Measurements from ENCODE around the gene ENOSF1. TPM values are rescaled to one million over a fixed set of nuclear protein-coding genes. Genes with fewer than 3 reads are reported as not detected.

Gene ENOSF1
- polyA plus RNA-seq, 6 donors from 2014 or later, result 0.53 to 6.6 (median 1.3) TPM

GRCh38 chr18:717003-717402 lies 4.6 kb upstream of the ENOSF1 start:
- Mint-ChIP-seq H3K4me3 (no peak overlapping the region), H3K36me3 (no peaks in the 10 kb centered on the region), H3K27ac (peak overlapping the region in 1 of 6 donors; percentile 76), H3K9me3 (peaks cover 0 to 7% (median 0%) of the 10 kb centered on the region in 7 donors), H3K27me3 (peaks cover 0 to 5% (median 0%) of the 10 kb centered on the region in 3 donors), H3K4me1 (peaks cover 0 to 1% (median under 1%) of the 10 kb centered on the region in 3 donors)
- no peak for DNase-seq
- ATAC-seq (ENCODE audit: low read depth in 2 of 2), result no peak

- no peak overlapping the region for H3K27ac Mint-ChIP-seq
- peaks cover 6 to 12% (median 12%) of the 10 kb centered on the region in 3 donors for H3K4me1 Mint-ChIP-seq
- H3K27me3 Mint-ChIP-seq, result peaks cover 2 to 13% (median 10%) of the 10 kb centered on the region in 3 donors
- DNase-seq (no peak), ATAC-seq (ENCODE audit: low read depth in 2 of 2) (no peak)
- no peaks in the 10 kb centered on the region for H3K36me3 Mint-ChIP-seq
- H3K9me3 Mint-ChIP-seq, result peaks cover 0 to 7% (median 0%) of the 10 kb centered on the region in 7 donors
- H3K4me3 Mint-ChIP-seq, result no peak overlapping the region
These were observed 3.2 kb upstream of the ENOSF1 start for GRCh38 chr18:715626-716025.

- H3K27ac Mint-ChIP-seq, result no peak overlapping the region
- H3K9me3 Mint-ChIP-seq, result peaks cover 0 to 7% (median 0%) of the 10 kb centered on the region in 7 donors
- peaks cover 17 to 25% (median 24%) of the 10 kb centered on the region in 3 donors for H3K27me3 Mint-ChIP-seq
- DNase-seq (no peak), ATAC-seq (ENCODE audit: low read depth in 2 of 2) (no peak)
- peaks cover 10 to 12% (median 12%) of the 10 kb centered on the region in 3 donors for H3K4me1 Mint-ChIP-seq
- H3K4me3 Mint-ChIP-seq, result peak overlapping the region in 4 of 8 donors; percentile 6 to 88 (median 27)
- peaks cover 0 to 13% of the 10 kb centered on the region in 2 donors for H3K36me3 Mint-ChIP-seq
These were observed 683 bp upstream of the ENOSF1 start for GRCh38 chr18:713135-713490.

- DNase-seq (peak; percentile 58), ATAC-seq (ENCODE audit: low read depth in 2 of 2) (peak; percentile 78 to 82)
- peaks cover 17 to 24% (median 21%) of the 10 kb centered on the region in 3 donors for H3K27me3 Mint-ChIP-seq
- H3K27ac Mint-ChIP-seq, result peak overlapping the region in 5 of 6 donors; percentile 30 to 93 (median 85)
- peaks cover 0 to 7% (median 0%) of the 10 kb centered on the region in 7 donors for H3K9me3 Mint-ChIP-seq
- peak overlapping the region; percentile 69 to 92 (median 86) for H3K4me3 Mint-ChIP-seq
- peaks cover 10 to 12% (median 12%) of the 10 kb centered on the region in 3 donors for H3K4me1 Mint-ChIP-seq
- peaks cover 0 to 13% of the 10 kb centered on the region in 2 donors for H3K36me3 Mint-ChIP-seq
These were observed 601 bp downstream of the ENOSF1 start for GRCh38 chr18:711657-712400.

GRCh38 chr18:711310-711656 lies 1.1 kb downstream of the ENOSF1 start:
- DNase-seq, result no peak
- H3K9me3 Mint-ChIP-seq, result peaks cover 0 to 7% (median 0%) of the 10 kb centered on the region in 7 donors
- peaks cover 0 to 13% of the 10 kb centered on the region in 2 donors for H3K36me3 Mint-ChIP-seq
- peaks cover 17 to 24% (median 20%) of the 10 kb centered on the region in 3 donors for H3K27me3 Mint-ChIP-seq
- H3K27ac Mint-ChIP-seq, result peak overlapping the region in 5 of 6 donors; percentile 30 to 93 (median 85)
- peaks cover 10 to 12% (median 12%) of the 10 kb centered on the region in 3 donors for H3K4me1 Mint-ChIP-seq
- ATAC-seq (ENCODE audit: low read depth in 2 of 2), result no peak
- peak overlapping the region; percentile 69 to 92 (median 86) for H3K4me3 Mint-ChIP-seq

- no peak for DNase-seq
- no peak for ATAC-seq (ENCODE audit: low read depth in 2 of 2)
- Mint-ChIP-seq H3K27me3 (peaks cover 17 to 24% (median 20%) of the 10 kb centered on the region in 3 donors), H3K4me1 (peaks cover 10 to 12% (median 12%) of the 10 kb centered on the region in 3 donors), H3K27ac (peak overlapping the region in 4 of 6 donors; percentile 24 to 78 (median 41)), H3K4me3 (peak overlapping the region in 5 of 8 donors; percentile 69 to 92 (median 84)), H3K9me3 (peaks cover 0 to 7% (median 0%) of the 10 kb centered on the region in 7 donors), H3K36me3 (peaks cover 0 to 13% of the 10 kb centered on the region in 2 donors)
These were observed 1.8 kb downstream of the ENOSF1 start for GRCh38 chr18:710418-711300.

GRCh38 chr18:709771-710170 lies 2.7 kb downstream of the ENOSF1 start:
- no peak overlapping the region for H3K4me3 Mint-ChIP-seq
- H3K4me1 Mint-ChIP-seq, result peaks cover 10 to 12% (median 12%) of the 10 kb centered on the region in 3 donors
- ATAC-seq (ENCODE audit: low read depth in 2 of 2) (no peak), DNase-seq (no peak)
- H3K27ac Mint-ChIP-seq, result no peak overlapping the region
- H3K9me3 Mint-ChIP-seq, result peaks cover 0 to 7% (median 0%) of the 10 kb centered on the region in 7 donors
- peaks cover 0 to 13% of the 10 kb centered on the region in 2 donors for H3K36me3 Mint-ChIP-seq
- peaks cover 17 to 24% (median 20%) of the 10 kb centered on the region in 3 donors for H3K27me3 Mint-ChIP-seq

- Mint-ChIP-seq H3K4me3 (no peak overlapping the region), H3K27me3 (peaks cover 17 to 24% (median 20%) of the 10 kb centered on the region in 3 donors), H3K9me3 (peaks cover 0 to 1% (median 0%) of the 10 kb centered on the region in 7 donors), H3K4me1 (peaks cover 10 to 12% (median 12%) of the 10 kb centered on the region in 3 donors), H3K36me3 (peaks cover 0 to 13% of the 10 kb centered on the region in 2 donors), H3K27ac (peak overlapping the region in 1 of 6 donors; percentile 73)
- no peak for ATAC-seq (ENCODE audit: low read depth in 2 of 2)
- no peak for DNase-seq
These were observed 4.3 kb downstream of the ENOSF1 start for GRCh38 chr18:708096-708495.

GRCh38 chr18:706405-706804 lies 6.0 kb downstream of the ENOSF1 start:
- peak overlapping the region in 1 of 6 donors; percentile 27 for H3K27ac Mint-ChIP-seq
- no peak for DNase-seq
- no peak for ATAC-seq (ENCODE audit: low read depth in 2 of 2)
- peaks cover 4 to 8% (median 6%) of the 10 kb centered on the region in 3 donors for H3K4me1 Mint-ChIP-seq
- peaks cover 17 to 20% (median 17%) of the 10 kb centered on the region in 3 donors for H3K27me3 Mint-ChIP-seq
- no peak overlapping the region for H3K4me3 Mint-ChIP-seq
- peaks cover 0 to 13% of the 10 kb centered on the region in 2 donors for H3K36me3 Mint-ChIP-seq
- peaks cover 0 to 1% (median 0%) of the 10 kb centered on the region in 7 donors for H3K9me3 Mint-ChIP-seq

- Mint-ChIP-seq H3K4me1 (peaks cover 0 to under 1% (median 0%) of the 10 kb centered on the region in 3 donors), H3K36me3 (peaks cover 0 to 3% of the 10 kb centered on the region in 2 donors), H3K27ac (no peak overlapping the region), H3K4me3 (no peak overlapping the region), H3K27me3 (peaks cover 1 to 3% (median 2%) of the 10 kb centered on the region in 3 donors), H3K9me3 (no peaks in the 10 kb centered on the region)
- ATAC-seq (ENCODE audit: low read depth in 2 of 2) (no peak), DNase-seq (no peak)
These were observed 9.0 kb downstream of the ENOSF1 start for GRCh38 chr18:703213-703967.

- Mint-ChIP-seq H3K4me1 (no peaks in the 10 kb centered on the region), H3K9me3 (no peaks in the 10 kb centered on the region)
These were observed 14.6 kb downstream of the ENOSF1 start for GRCh38 chr18:697800-698199.

GRCh38 chr18:697012-697411 lies 15.4 kb downstream of the ENOSF1 start:
- no peak for ATAC-seq (ENCODE audit: low read depth in 2 of 2)
- no peaks in the 10 kb centered on the region for H3K27me3 Mint-ChIP-seq
- H3K36me3 Mint-ChIP-seq, result no peaks in the 10 kb centered on the region
- H3K4me1 Mint-ChIP-seq, result no peaks in the 10 kb centered on the region
- H3K27ac Mint-ChIP-seq, result no peak overlapping the region
- no peak for DNase-seq
- H3K4me3 Mint-ChIP-seq, result no peak overlapping the region
- no peaks in the 10 kb centered on the region for H3K9me3 Mint-ChIP-seq

More at GRCh38 chr18:697800-698199, 14.6 kb downstream of the ENOSF1 start:
- H3K27me3 Mint-ChIP-seq, result no peaks in the 10 kb centered on the region
- no peak for DNase-seq
- H3K4me3 Mint-ChIP-seq, result no peak overlapping the region
- no peak for ATAC-seq (ENCODE audit: low read depth in 2 of 2)
- H3K36me3 Mint-ChIP-seq, result no peaks in the 10 kb centered on the region
- no peak overlapping the region for H3K27ac Mint-ChIP-seq
